Keratinocyte (primary cell): ENCODE data around the gene SCN4A. TPM values are rescaled to one million over a fixed set of nuclear protein-coding genes. Genes with fewer than 3 reads are reported as not detected.
"Not testable (repeated sequence)": the region's sequence is repeated elsewhere in the genome, so short reads cannot be mapped to it uniquely, and the experiment has no call there.

Experiments
- DNase-seq: peaks from one replicate; pipeline ENCODE4 v3.0.0-alpha.2; 2011; ENCODE audit warnings: low read depth, missing footprints, low spot score
- FAIRE-seq: peaks from 2 replicates; lab custom pipeline; 2011; peaks lifted over from hg19 to GRCh38; lab: Jason Lieb, UNC
- H2AFZ ChIP-seq: 2 replicates; pipeline ENCODE4 v1.6.0; 2012; ENCODE audit warnings: low read length, control low read depth, inconsistent platforms; ENCODE audit not compliant: control insufficient read depth
- H3K27ac ChIP-seq: 2 replicates; pipeline ENCODE4 v1.5.1; 2011; ENCODE audit warnings: low read length; ENCODE audit not compliant: control insufficient read depth, insufficient read depth
- H3K27me3 ChIP-seq: 3 replicates; pipeline ENCODE4 v1.6.0; 2011; ENCODE audit warnings: low read length; ENCODE audit not compliant: control insufficient read depth, insufficient read depth; ENCODE audit errors: extremely low read depth
- H3K36me3 ChIP-seq, 2 experiments: 2 replicates in 1 of 2; 3 replicates in 1 of 2; pipeline ENCODE4 v1.5.1; 2011; ENCODE audit warnings: low read length in 2 of 2, mild to moderate bottlenecking in 1 of 2; ENCODE audit not compliant: control insufficient read depth in 2 of 2, insufficient read depth in 2 of 2; ENCODE audit errors: extremely low read depth in 1 of 2
- H3K4me1 ChIP-seq: 3 replicates; pipeline ENCODE4 v1.5.1; 2011; ENCODE audit warnings: low read length; ENCODE audit not compliant: control insufficient read depth, insufficient read depth; ENCODE audit errors: extremely low read depth
- H3K4me2 ChIP-seq: 3 replicates; pipeline ENCODE4 v1.6.0; 2011; ENCODE audit warnings: low read depth, low read length; ENCODE audit not compliant: control insufficient read depth, insufficient read depth; ENCODE audit errors: extremely low read depth
- H3K4me3 ChIP-seq, 3 experiments: fragments of 200-600 bp in 1 of 3; sonication (generic) in 1 of 3; 2 replicates in 2 of 3; 3 replicates in 1 of 3; pipeline ENCODE4 v1.5.1; 2011 to 2016; ENCODE audit warnings: low read length in 3 of 3, mild to moderate bottlenecking in 3 of 3, control low read depth in 2 of 3, inconsistent platforms in 1 of 3, low read depth in 1 of 3, mixed read lengths in 1 of 3, mixed run types in 1 of 3, moderate library complexity in 1 of 3; ENCODE audit not compliant: control insufficient read depth in 2 of 3, insufficient read depth in 2 of 3; ENCODE audit errors: extremely low read depth in 1 of 3
- H3K79me2 ChIP-seq: 2 replicates; pipeline ENCODE4 v1.6.0; 2012; ENCODE audit warnings: low read length; ENCODE audit not compliant: control insufficient read depth, insufficient read depth
- H3K9ac ChIP-seq: 3 replicates; pipeline ENCODE4 v1.6.0; 2011; ENCODE audit warnings: low read length; ENCODE audit not compliant: control insufficient read depth, insufficient read depth; ENCODE audit errors: extremely low read depth
- H3K9me1 ChIP-seq: 3 replicates; pipeline ENCODE4 v1.6.0; 2011; ENCODE audit warnings: low read length; ENCODE audit not compliant: control insufficient read depth, insufficient read depth; ENCODE audit errors: extremely low read depth
- H3K9me3 ChIP-seq: 2 replicates; pipeline ENCODE4 v1.5.1; 2012; ENCODE audit warnings: low read depth, low read length; ENCODE audit not compliant: control insufficient read depth
- H4K20me1 ChIP-seq: 3 replicates; pipeline ENCODE4 v1.6.0; 2011; ENCODE audit warnings: low read length; ENCODE audit not compliant: control insufficient read depth, insufficient read depth; ENCODE audit errors: extremely low read depth
- CTCF ChIP-seq, 3 experiments: IDR thresholded peaks in 1 of 3; conservative IDR thresholded peaks in 1 of 3; optimal IDR thresholded peaks in 1 of 3; 2 replicates in 2 of 3; 3 replicates in 1 of 3; pipeline versions ENCODE3 to v1.5.1; 2011; ENCODE audit warnings: low read length in 3 of 3, mild to moderate bottlenecking in 3 of 3, moderate library complexity in 2 of 3, control low read depth in 1 of 3, inconsistent platforms in 1 of 3; ENCODE audit not compliant: insufficient read depth in 2 of 3; ENCODE audit errors: extremely low read depth in 1 of 3
- EZH2 ChIP-seq: IDR thresholded peaks from one replicate; pipeline ENCODE4 v1.6.1; 2012; ENCODE audit warnings: inconsistent platforms, mild to moderate bottlenecking, low read length, moderate library complexity
- dilution Hi-C: fragments of 300-500 bp; cut with MboI; formaldehyde crosslinking; loops from one replicate; pipeline ENCODE4 v1.7.0; 2020; ENCODE audit warnings: low sequenced_read_pairs; ENCODE audit not compliant: extremely low pct_ligation_motif_present
- polyA minus RNA-seq, 3 experiments: library from RNA; depleted of rRNA, polyadenylated mRNA; stranded (reverse); fragments of >200 nt; gene quantifications; 1 replicate in 1 of 3; 2 replicates in 1 of 3; 3 replicates in 1 of 3; pipeline ENCODE4 v1.2.3, GENCODE V29; 2011
- polyA plus RNA-seq, 5 experiments: library from polyadenylated mRNA; depleted of rRNA in 3 of 5; stranded (reverse) in 3 of 5; stranded (forward) in 1 of 5; unstranded in 1 of 5; fragments of >200 nt; gene quantifications; 1 replicate in 1 of 5; 2 replicates in 3 of 5; 3 replicates in 1 of 5; pipeline versions ENCODE4 v1.2.1 to v1.2.3, GENCODE V29; 2011 to 2012; ENCODE audit warnings: missing spikeins in 2 of 5, low read depth in 1 of 5, low replicate concordance in 1 of 5

SCN4A gene
- polyA plus RNA-seq, result not detected in 3 replicates
- not detected for polyA plus RNA-seq (2011; ENCODE audit: low read depth)
- not detected in 2 replicates for polyA plus RNA-seq (2011; cell fraction: cytosol; rRNA removed)
- polyA plus RNA-seq (2011; cell fraction: nucleus; rRNA removed), result not detected in 2 replicates
- not detected in 2 replicates for polyA plus RNA-seq (2012; ENCODE audit: low replicate concordance)
- polyA minus RNA-seq, result not detected in 3 replicates
- not detected for polyA minus RNA-seq (2011; cell fraction: cytosol; rRNA and poly(A)+ RNA removed)
- not detected in 2 replicates for polyA minus RNA-seq (2011; cell fraction: nucleus; rRNA and poly(A)+ RNA removed)

- Histone ChIP-seq H4K20me1 (no peaks in the 10 kb centered on the region), H3K27me3 (peaks cover 3% of the 10 kb centered on the region), H3K27ac (no peak within 1 kb of the TSS), H3K4me1 (peaks cover 19% of the 10 kb centered on the region), H3K79me2 (no peaks in the 10 kb centered on the region), H3K4me2 (peak within 1 kb of the TSS; percentile 67), H3K4me3 (no peak within 1 kb of the TSS), H3K9me1 (peaks cover 3% of the 10 kb centered on the region), H3K36me3 (no peaks in the 10 kb centered on the region), H3K9me3 (no peaks in the 10 kb centered on the region), H3K9ac (peak within 1 kb of the TSS; percentile 9), H2AFZ (no peak within 1 kb of the TSS)
- FAIRE-seq (no peak), DNase-seq (no peak)
- dilution Hi-C loops, result no loop called here
- TF ChIP-seq CTCF (optimal IDR thresholded peaks at IDR 0.05 in 1 of 3, IDR thresholded peaks at IDR 0.05 in 1 of 3, conservative IDR thresholded peaks at IDR 0.05 in 1 of 3; ENCODE audit: extremely low read depth in 1 of 3, insufficient read depth in 2 of 3, low read length in 3 of 3) (no peak), EZH2 (no peak)
These were observed at the start of gene SCN4A for GRCh38 chr17:63972796-63973195. Gene SCN4A, minus strand, starts transcription at chr17:63972918. Its CDS starts 77 bp downstream, at chr17:63972841.

- Histone ChIP-seq H3K9me3 (no peaks in the 10 kb centered on the region), H4K20me1 (no peaks in the 10 kb centered on the region), H3K27me3 (no peaks in the 10 kb centered on the region), H3K9me1 (no peaks in the 10 kb centered on the region), H2AFZ (no peak within 1 kb of the TSS), H3K4me1 (no peaks in the 10 kb centered on the region), H3K79me2 (no peaks in the 10 kb centered on the region), H3K9ac (no peak within 1 kb of the TSS), H3K36me3 (no peaks in the 10 kb centered on the region), H3K27ac (no peak within 1 kb of the TSS), H3K4me3 (no peak within 1 kb of the TSS), H3K4me2 (no peak within 1 kb of the TSS)
- dilution Hi-C loops, result no loop called here
- FAIRE-seq (no peak), DNase-seq (no peak)
- TF ChIP-seq CTCF (optimal IDR thresholded peaks at IDR 0.05 in 1 of 3, IDR thresholded peaks at IDR 0.05 in 1 of 3, conservative IDR thresholded peaks at IDR 0.05 in 1 of 3; ENCODE audit: extremely low read depth in 1 of 3, insufficient read depth in 2 of 3, low read length in 3 of 3), result no peak
- TF ChIP-seq EZH2, result no peak
These were observed 47.5 kb upstream of the SCN4A start, which contains the start of gene ICAM2 for GRCh38 chr17:64020056-64020766. Gene ICAM2, minus strand, starts transcription at chr17:64020633. Its CDS starts 13,942 bp downstream, at chr17:64006691.

- DNase-seq, H3K4me3 ChIP-seq, H4K20me1 ChIP-seq, H3K9me1 ChIP-seq, H3K4me1 ChIP-seq, H3K9ac ChIP-seq, H3K27ac ChIP-seq, dilution Hi-C loops, FAIRE-seq, H3K4me2 ChIP-seq, H3K79me2 ChIP-seq, H2AFZ ChIP-seq, H3K9me3 ChIP-seq, H3K36me3 ChIP-seq, H3K27me3 ChIP-seq: not testable (repeated sequence)
These were observed 46.8 kb upstream of the SCN4A start for GRCh38 chr17:64019551-64019961.
